GM12878 (cell line): ENCODE measurements around the gene CD33.

Source experiments
- CEBPZ ChIP-seq: fragments of 150-350 bp; IDR thresholded peaks from 2 replicates; pipeline ENCODE4 v1.6.1; 2016; ENCODE audit warnings: low read depth, low read length
- CTCF ChIP-seq, 3 experiments: IDR thresholded peaks in 2 of 3; conservative IDR thresholded peaks in 1 of 3; 2 replicates each; pipeline ENCODE4 v1.5.1; 2011; ENCODE audit warnings: low read depth in 3 of 3, low read length in 3 of 3, mild to moderate bottlenecking in 3 of 3, control low read depth in 2 of 3, moderate library complexity in 2 of 3, inconsistent platforms in 1 of 3, mixed read lengths in 1 of 3; ENCODE audit not compliant: control insufficient read depth in 2 of 3, insufficient read depth in 1 of 3; ENCODE audit errors: extremely low read depth in 1 of 3
- IKZF1 ChIP-seq: fragments of 450-650 bp; conservative IDR thresholded peaks from 2 replicates; pipeline ENCODE4 v1.6.1; 2017; ENCODE audit warnings: antibody characterized with exemption, mild to moderate bottlenecking
- MTA2 ChIP-seq: fragments of 450-650 bp; IDR thresholded peaks from 2 replicates; pipeline ENCODE4 v1.6.1; 2016; ENCODE audit warnings: low read depth, mild to moderate bottlenecking, moderate library complexity
- USF1 ChIP-seq: IDR thresholded peaks from 2 replicates; pipeline ENCODE4 v1.6.1; 2011; ENCODE audit warnings: borderline replicate concordance, low read depth, mild to moderate bottlenecking, moderate library complexity, mixed read lengths, low read length; ENCODE audit not compliant: insufficient read depth; ENCODE audit errors: extremely low read length

- no peak for TF ChIP-seq IKZF1
- no peak for TF ChIP-seq USF1
- no peak for TF ChIP-seq CEBPZ
- TF ChIP-seq CTCF (IDR thresholded peaks at IDR 0.05 in 2 of 3, conservative IDR thresholded peaks at IDR 0.05 in 1 of 3; ENCODE audit: control insufficient read depth in 2 of 3, extremely low read depth in 1 of 3, insufficient read depth in 1 of 3, low read depth in 3 of 3, low read length in 3 of 3), result no peak
- TF ChIP-seq MTA2, result no peak
Measured at GRCh38 chr19:51252306-51253079, 27.6 kb downstream of the CD33 start.
